Heart left ventricle (tissue), 13 donors: Measurements from ENCODE around the gene KCNJ2.
A peak's percentile ranks its signal among the peaks of the same experiment; 100 is the strongest.

Source experiments
- CTCF ChIP-seq, 12 donors: fragments of 200-600 bp; sonication (generic) in 4 of 12; IDR thresholded peaks; one replicate each; pipeline versions ENCODE4 v1.5.0 to v1.8.0; 2018 to 2022; ENCODE audit warnings: antibody characterized with exemption in 12 of 12, mild to moderate bottlenecking in 5 of 12
- POLR2A ChIP-seq, 2 donors: fragments of 450-650 bp; IDR thresholded peaks; one replicate each; pipeline ENCODE4 v1.6.1; 2017; ENCODE audit warnings: antibody characterized with exemption in 2 of 2, mild to moderate bottlenecking in 2 of 2, moderate library complexity in 2 of 2
- donor health status: ischemic (EF 13 %, LVEDD 7.1; RV severe dilation, severe dysfunction).
- donor health status: DM: no; HTN: yes; CAD: no.
- donor health status: DM: no; HTN: no; CAD: no.
- donor health status: ischemic (EF 25% LVEDD 6.9; RV normal size, moderate dysfunction).
- donor health status: ischemic (EF 25% LVEDD 5.7; RV mildly dilated, moderate dysfunction).
- donor health status: ischemic (EF 35%, LVEDD 5.7; RV mildly dilated, moderate dysfunction).
- donor health status: nonischemic (EF 11% LVEDD 7.7; RV severe dilation, severe dysfunction).
- donor health status: DM: yes; HTN: yes; CAD: no.
- donor health status: PGD.
- donor health status: ischemic (EF 29% LVEDD 5.4; RV normal size, mild dysfunction).
- donor health status: nonischemic (EF 23%, LVEDD 6.1; RV moderate dilation, normal function).

- TF ChIP-seq POLR2A (IDR thresholded peaks at IDR 0.05) (no peak), CTCF (IDR thresholded peaks at IDR 0.05) (peak; percentile 38 to 77 (median 64))
These were observed 1.0 kb upstream of the KCNJ2 start for GRCh38 chr17:70168044-70168976.
